GM21381 (cell line): ENCODE data around the gene SLC26A2.
"Not testable (repeated sequence)": the region's sequence is repeated elsewhere in the genome, so short reads cannot be mapped to it uniquely, and the experiment has no call there.

Experiments
- ATAC-seq: cut with Tn5 transposase; IDR thresholded peaks from one replicate; pipeline ENCODE4 v1.9.1; 2021; ENCODE audit warnings: mild to moderate bottlenecking, moderate library complexity; ENCODE audit not compliant: unreplicated experiment

Gene SLC26A2

GRCh38 chr5:150000990-150001659 lies 40.6 kb downstream of the SLC26A2 start:
- ATAC-seq, result no peak

GRCh38 chr5:150001660-150002486 lies 41.3 kb downstream of the SLC26A2 start:
- peak; percentile 50 for ATAC-seq

GRCh38 chr5:150006318-150006717 lies 45.8 kb downstream of the SLC26A2 start:
- no peak for ATAC-seq

GRCh38 chr5:150007050-150007449 lies 46.5 kb downstream of the SLC26A2 start:
- ATAC-seq, result no peak

GRCh38 chr5:150009671-150010387 lies 49.3 kb downstream of the SLC26A2 start:
- no peak for ATAC-seq

GRCh38 chr5:150013931-150014330 lies 53.4 kb downstream of the SLC26A2 start:
- no peak for ATAC-seq

- ATAC-seq, result no peak
These were observed 53.9 kb downstream of the SLC26A2 start for GRCh38 chr5:150014456-150014855.

GRCh38 chr5:150015415-150015814 lies 54.9 kb downstream of the SLC26A2 start:
- no peak for ATAC-seq

GRCh38 chr5:150016537-150016936 lies 56.0 kb downstream of the SLC26A2 start:
- no peak for ATAC-seq

GRCh38 chr5:150017226-150018005 lies 56.9 kb downstream of the SLC26A2 start:
- ATAC-seq, result no peak

- no peak for ATAC-seq
These were observed 59.7 kb downstream of the SLC26A2 start for GRCh38 chr5:150020249-150020648.

GRCh38 chr5:150021491-150022157 lies 61.1 kb downstream of the SLC26A2 start:
- no peak for ATAC-seq

GRCh38 chr5:150022158-150022531 lies 61.6 kb downstream of the SLC26A2 start:
- ATAC-seq, result no peak

GRCh38 chr5:150022681-150023080 lies 62.1 kb downstream of the SLC26A2 start:
- ATAC-seq, result no peak

GRCh38 chr5:150023136-150023535 lies 62.6 kb downstream of the SLC26A2 start:
- ATAC-seq, result no peak

GRCh38 chr5:150024346-150024984 lies 63.9 kb downstream of the SLC26A2 start:
- ATAC-seq, result no peak

- no peak for ATAC-seq
These were observed 66.2 kb downstream of the SLC26A2 start for GRCh38 chr5:150026682-150027172.

- not testable (repeated sequence) for ATAC-seq
These were observed 67.5 kb downstream of the SLC26A2 start for GRCh38 chr5:150028047-150028446.

- no peak for ATAC-seq
These were observed 72.8 kb downstream of the SLC26A2 start for GRCh38 chr5:150033334-150033733.

- ATAC-seq, result no peak
These were observed 74.1 kb downstream of the SLC26A2 start for GRCh38 chr5:150034662-150035061.
